ELF-1 (cell line): ENCODE data around the gene AZIN2.
"Not testable (repeated sequence)": the region's sequence is repeated elsewhere in the genome, so short reads cannot be mapped to it uniquely, and the experiment has no call there.

Experiments
- DNase-seq: peaks from one replicate; pipeline ENCODE4 v3.0.0-alpha.2; 2016; ENCODE audit warnings: low read depth, low spot score

Gene AZIN2

DNA sequence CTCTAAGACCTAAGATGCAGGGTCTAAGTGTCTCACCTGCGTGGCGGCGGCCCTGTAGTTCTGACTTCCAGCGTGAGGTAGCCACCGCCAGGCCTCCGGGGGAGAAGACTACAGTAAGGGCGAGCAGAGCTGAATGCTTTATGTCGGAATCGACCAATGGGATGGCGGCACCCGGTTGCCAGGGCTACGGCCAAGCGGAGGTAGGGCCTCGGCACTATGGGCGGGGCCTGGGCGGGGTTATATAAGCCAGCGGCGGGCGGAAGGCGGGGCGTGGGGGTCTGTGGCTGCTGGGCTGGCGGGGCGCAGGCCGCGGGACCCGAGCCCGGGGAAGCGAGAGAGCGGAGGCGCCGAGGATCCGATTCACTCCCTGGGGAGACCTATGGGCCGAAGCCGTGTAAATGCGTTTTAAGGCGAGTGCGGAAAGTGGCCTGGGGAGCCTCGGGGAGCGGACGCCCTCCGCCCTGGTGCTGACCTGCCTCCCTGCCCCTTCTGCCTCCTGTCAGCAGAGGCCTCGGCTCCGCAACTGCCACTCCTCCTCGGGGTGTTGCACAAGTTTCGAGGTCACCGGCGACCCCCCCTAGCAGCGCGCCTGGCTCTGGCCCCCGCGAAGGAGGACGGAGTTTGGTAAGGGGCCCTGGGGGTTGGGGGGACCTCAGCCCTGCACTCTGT lies at the start of gene AZIN2:
Gene AZIN2, plus strand, starts transcription at position 269 of the 669 bp plus-strand sequence. CDS start 1,097 bp downstream, outside the sequence.
- peak; percentile 95 for DNase-seq

DNA sequence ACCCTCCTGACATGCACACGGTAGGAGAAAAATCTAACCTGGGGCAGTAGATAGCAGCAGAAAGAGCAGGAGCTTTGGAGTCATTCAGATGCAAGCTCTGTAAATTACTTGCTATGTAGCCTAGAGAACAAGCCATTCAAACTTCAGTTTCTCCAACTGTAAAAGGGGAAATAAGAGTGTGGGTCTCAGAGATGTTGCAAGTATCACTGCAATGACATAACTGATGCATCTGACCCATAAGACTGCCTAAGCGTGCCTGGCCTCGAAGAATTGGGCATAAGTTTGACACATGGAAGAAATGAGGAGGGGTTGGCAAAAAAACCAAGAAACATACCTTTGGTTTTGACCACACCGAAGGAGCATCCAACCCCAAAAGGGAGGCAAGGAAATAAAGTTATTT lies 49.4 kb upstream of the AZIN2 start:
- DNase-seq = no peak

DNA sequence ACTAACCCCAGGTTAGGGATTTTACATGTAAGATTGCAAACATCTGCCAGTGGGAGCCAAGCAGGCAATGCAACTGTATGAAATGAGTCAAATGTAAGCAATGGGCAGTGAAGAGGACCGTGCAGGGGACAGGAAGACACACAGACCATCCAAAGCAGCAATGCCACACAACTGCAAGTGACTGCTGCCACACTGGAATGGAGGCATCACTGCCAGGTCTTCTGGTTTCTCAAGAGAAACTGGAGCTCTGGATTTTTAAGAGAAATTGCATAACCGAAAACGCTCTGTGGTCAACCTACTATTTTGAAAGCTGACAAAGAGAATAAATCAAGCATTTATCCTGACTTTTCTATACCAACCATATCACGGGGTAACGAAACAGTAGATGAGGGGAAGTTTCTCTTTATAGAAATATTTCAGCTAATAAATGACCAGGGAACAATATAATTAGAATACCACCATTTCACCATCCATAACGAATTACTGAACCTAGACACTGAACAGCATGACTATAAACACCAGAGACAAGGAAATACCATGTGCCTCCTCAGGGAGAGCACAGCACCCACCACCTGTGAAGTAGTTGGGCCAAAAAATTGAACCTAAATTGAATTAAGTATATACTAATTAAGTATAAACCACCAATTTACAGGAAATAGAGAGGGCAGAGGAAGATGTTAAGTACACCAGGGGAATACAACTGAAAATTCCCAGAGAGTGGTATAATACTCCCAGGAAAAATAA lies 48.7 kb upstream of the AZIN2 start:
- DNase-seq = no peak

DNA sequence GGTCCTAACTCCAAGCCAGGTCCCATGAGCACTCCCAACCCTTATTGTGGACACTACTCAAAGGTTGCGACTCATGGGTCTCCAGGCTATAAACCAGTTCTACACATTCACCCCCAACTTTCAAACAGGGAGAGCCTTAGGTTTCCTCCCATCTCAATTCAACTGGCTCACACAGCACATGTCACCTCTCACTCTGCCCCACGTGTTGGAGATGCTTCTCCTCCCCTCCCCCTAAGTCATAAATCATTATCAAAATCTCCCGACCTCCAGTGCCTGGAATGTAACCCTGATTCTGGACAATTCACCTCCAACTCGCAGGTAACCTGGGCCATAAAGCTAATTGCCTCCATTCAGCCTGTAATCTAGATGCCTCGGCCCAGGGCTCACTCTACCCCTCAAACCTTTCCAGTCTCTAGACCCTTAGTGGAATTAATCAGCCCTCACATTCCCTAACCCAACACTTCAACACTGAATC lies 44.9 kb upstream of the AZIN2 start:
- DNase-seq = peak; percentile 73

DNA sequence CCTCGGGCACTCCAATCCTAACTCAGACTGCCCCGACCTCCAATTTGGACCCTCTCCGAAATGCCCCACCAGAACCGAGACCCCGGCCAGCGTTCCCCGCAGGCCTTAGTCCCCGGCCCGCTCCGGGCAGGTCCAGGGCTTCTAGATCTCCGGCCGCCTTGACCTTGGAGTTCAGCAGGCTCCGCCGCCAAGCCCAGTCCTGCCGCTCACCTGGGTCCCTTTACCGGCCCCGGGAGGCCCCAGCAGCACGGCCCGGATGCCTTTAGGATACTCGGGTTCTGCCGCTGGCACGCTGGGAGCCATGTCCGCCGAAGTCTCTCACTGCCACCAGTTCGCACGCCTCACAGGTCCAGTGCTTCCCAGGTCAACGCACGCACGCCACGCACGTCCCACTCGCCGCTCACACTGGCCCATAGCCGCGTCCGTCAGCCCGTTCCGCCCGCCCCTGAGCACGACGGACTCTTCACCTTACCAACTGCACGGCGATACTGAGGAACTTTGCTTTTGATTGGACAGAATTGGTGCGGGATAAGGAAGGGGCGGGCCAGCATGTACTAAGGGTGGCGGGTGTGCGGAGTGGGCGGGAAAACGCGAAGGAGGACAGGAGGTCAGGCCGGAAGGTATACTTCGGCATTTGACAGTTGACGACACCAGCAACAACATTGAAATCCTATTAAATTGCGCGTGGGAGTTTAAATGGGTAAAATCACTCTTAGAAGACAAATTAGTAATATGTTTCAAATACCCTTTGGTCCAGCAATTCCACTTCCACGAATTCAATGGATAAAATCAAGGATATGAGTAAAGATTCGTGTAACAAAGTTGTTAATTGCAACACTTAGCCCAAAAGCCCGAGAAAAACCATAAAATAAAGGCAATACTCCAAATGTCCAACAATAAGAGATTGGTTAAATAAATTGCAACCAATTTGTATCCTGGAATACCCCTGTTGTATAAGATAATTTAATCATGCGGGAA lies 44.1 kb upstream of the AZIN2 start, which contains the start of gene AK2:
Gene AK2, minus strand, starts transcription at position 358 of the 978 bp plus-strand sequence. Its CDS starts 55 bp downstream, at position 303.
- peak; percentile 98 for DNase-seq

DNA sequence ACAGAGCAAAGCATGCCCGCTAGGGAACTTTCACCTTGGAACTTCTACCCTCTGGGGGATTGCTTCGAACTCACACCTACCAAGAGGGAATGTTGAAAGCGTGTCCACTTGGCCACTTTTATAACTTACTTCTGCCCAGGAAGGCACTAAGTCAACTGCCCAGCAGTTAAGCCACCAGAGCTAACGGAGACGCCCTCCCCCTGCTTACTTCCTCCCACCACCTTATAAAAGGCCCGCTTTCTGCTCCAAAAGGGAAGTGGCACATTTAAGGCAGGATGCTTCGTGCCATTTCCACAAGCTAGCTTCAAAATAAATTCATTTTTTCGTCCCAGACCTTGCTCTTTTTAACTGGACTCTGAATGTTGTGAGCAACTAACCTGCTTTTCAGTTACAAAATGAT lies 41.1 kb upstream of the AZIN2 start:
- DNase-seq = no peak

DNA sequence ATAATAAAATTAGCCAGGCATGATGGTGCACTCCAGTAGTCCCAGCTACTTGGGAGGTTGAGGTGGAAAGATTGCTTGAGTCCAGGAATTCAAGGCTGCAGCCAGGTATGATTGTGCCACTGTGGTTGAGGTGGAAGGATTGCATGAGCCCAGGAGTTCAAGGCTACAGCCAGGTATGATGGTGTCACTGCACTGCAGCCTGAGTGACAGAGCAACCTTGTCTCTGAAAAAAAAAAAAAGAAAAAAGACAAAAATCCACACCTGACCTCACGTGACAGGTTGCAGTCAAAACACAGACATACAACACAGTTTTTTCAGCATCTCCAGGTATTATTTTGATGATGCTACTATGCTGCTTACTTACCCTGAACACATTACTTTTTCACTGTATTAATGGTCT lies 39.9 kb upstream of the AZIN2 start:
- no peak for DNase-seq

DNA sequence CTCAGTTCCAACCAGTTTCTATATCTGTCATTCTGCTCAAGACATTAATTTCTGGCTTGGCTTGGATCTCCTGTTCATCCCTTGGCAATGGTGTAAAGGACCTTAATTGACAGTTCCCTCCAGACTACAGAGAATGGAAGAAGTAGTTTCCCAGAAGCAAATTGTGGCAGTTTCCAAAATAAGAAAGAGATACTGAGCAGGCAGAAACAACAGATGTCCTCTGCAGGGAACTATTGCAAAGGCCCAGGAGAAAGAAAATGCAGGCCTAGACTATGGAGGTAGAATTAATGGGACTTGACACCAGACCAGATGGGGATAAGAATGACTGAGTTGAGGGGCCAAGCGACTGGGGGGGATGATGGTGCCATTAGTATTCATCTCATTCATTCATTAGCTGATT lies 38.1 kb upstream of the AZIN2 start:
- no peak for DNase-seq

DNA sequence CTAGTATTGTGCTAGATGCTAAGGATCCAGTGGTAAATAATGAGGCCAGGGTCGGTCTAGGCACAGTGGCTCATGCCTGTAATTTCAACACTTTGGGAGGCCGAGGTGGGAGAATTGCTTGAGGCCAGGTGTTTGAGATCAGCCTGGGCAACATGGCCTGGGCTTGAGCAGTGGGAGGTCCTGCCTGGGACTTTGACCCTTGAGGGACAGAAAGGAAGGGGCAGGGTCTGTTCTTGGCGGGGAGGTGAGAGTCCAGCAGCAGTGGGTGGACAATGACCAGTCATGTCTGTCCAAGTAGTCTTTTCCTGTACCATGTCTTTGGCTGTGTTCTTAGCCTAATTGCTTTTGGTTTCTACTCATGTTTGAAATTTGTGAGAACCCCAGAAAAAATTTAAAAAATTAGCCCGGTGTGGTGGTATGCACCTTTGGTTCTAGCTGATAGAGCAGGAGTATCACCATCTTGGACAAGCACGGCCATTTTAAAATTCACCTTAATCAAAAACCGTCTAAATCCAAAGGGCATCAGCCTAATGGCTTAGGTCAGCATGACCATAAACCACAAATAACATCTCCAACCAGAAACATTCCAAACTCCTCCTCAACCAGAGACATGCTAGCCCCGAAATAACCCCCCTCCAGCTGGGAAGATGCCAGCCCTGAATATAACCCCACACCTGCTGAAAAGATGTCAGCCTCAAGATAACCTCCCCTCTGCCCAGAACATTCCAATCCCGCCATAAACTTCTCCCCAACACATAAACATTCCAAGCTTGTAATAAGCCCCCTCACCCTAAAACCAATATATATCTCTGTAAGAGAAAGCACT lies 37.5 kb upstream of the AZIN2 start:
- DNase-seq = peak; percentile 47

DNA sequence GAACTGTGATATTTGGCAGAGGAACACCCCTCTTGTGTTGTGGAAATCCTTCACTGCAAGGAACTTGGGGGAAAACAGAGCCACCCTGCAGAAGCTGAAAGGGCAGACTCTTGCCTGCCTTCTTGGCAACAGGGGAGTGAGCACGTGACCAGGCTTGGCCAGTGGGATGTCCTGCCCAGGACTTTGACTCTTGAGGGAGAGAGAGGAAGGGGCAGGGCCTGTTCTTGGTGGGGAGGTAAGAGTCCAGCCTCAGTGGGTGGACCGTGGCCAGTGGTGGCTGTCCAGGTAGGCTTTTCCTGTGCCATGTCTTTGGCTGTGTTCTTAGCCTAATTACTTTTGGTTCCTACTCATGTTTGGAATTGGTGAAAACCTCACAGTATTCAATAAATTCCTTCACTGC lies 35.7 kb upstream of the AZIN2 start:
- no peak for DNase-seq

DNA sequence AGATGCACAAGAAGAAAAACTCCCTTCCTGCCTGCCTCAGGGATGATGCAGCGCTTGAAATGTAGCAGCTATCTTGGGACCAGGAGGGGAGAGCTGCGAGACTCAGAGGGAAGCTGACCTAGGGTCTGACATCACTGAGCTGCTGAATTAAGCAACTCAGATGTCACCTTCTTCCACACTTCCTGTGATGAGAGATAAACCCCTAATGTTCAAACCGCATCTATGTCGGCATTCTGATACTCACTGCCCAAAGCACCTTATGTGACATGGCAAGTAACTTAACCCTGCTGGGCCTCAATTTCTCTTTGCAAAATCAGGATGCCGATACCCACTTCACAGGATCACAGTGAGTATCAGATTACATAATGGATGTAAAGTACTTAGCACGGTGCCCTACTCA lies 35.1 kb upstream of the AZIN2 start:
- DNase-seq = no peak

DNA sequence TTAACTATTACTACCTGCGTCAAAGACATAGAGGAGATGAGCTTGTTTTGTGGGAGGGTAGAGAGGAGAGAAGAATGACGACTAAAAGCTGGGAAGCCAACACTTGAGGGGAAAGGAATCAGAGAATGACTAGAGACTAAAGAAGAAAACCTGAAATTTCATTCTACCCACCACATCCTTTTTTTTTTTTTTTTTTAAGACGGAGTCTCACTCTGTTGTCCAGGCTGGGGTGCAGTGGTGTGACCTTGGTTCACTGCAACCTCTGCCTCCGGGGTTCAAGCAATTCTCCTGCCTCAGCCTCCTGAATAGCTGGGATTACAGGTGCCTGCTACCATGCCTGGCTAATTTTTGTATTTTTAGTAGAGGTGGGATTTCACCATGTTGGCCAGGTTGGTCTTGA lies 34.7 kb upstream of the AZIN2 start:
- not testable (repeated sequence) for DNase-seq

DNA sequence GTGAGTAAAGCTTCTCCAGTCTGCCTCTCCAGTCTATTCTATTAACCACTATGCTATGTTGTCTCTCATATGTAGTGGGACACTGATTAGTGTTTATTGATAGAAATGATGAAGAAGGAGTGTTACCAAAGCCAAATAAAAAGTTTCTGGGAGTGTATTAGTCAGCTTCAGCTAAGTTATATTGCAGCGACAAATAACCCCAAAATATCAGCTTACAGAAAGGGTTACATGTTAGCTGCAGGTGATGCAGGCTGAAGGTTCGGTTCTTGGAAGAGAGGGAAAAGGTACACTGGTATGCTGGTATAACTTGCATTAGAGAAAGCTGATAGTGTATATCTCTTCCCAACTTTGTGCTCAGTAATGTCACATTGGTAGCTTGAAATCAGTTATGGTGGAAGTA lies 33.7 kb upstream of the AZIN2 start:
- DNase-seq = no peak

DNA sequence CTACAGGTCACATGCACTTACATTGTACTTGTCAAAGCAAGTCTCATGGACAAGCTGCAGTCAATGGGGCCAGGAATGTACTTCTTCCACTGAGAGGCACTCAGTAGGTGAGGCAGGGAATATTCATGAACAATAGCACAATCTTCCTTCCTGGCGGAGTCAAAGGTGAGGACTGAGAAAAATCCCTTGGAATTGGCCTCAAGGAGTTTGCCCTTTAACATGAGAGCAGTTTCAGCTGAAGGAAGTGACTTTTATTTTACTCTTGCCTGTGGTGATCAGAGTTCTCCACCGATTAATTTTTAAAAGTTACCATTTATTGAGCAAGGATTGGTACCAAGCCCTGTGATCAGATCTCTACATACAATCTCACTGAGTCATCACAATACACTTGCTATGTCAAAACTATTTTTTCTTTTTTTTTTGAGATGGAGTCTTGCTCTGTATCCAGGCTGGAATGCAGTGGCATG lies 33.1 kb upstream of the AZIN2 start:
- DNase-seq = no peak

DNA sequence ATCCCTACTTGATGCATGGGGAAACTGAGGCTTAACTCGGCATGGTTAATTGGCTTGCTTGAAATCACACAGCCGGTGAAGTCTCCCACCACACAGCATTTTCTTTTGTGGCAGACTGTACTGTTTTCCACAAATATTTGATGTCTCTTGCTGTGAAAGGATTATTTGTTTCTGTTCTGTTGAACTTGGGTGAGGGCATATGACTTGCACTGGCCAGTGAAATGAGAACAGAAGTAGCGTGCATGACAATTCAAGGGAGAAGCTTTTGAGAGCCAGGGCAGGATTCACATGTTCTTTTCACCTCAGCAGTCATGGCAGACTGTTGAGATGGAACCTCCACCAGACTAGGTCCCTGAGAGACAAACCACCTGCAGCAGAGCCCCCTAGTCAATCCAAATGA lies 32.5 kb upstream of the AZIN2 start:
- no peak for DNase-seq

DNA sequence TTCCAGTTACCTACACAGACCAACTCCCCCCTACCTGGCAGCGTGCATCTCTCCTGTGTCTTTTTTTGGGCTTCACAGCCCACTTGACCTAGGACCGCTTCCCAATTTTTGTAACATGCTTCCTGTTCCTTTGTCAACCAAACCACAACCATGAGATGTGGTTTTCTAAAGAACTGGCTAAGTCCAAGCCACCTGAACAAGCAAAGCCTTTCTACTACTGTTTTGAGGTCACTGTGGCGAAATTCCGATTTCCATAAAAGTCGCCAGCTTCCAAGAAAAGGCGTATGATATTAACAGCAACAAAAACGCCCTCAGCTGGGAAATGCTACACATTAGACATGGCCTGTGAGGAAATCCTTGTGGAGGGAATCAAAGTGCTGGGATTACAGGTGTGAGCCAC lies 31.6 kb upstream of the AZIN2 start:
- no peak for DNase-seq

DNA sequence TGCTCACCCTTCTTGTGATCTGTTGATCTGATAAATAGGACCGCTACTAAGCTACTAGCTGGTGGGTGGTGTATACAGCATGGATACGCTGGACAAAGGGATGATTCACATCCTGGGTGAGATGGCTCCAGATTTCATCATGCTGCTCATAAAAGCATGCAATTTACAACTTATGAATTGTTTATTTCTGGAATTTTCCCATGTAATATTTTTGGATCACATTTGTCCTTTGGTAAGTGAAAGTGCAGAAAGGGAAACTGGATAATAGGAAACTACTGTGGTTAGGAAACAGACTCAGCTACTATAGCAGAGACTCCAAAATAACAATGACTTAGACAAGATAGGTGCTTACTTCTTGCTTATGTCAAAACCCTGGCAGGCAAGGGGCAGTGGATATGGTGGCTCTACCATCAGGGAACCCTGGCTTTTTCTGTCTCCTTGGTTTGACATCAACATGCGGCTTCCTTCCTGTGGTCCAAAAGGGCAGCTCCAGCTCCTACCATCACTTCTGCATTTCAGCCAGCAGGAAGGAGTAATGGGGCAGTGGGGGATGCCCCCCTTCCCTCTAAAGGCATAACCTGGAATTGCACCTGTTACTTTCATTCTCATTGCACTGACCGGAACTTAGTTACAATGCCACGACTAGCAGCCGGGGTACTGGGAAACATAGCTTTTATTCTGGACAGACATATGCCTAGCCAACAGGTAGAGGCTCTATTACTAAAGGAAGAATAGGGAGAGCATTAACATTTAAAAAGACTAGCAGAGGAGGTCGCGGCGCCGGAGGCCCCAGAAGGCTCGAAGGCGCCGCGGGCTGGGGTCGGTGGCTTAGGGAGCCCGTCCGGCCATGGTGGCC lies 30.5 kb upstream of the AZIN2 start:
- DNase-seq = peak; percentile 47

DNA sequence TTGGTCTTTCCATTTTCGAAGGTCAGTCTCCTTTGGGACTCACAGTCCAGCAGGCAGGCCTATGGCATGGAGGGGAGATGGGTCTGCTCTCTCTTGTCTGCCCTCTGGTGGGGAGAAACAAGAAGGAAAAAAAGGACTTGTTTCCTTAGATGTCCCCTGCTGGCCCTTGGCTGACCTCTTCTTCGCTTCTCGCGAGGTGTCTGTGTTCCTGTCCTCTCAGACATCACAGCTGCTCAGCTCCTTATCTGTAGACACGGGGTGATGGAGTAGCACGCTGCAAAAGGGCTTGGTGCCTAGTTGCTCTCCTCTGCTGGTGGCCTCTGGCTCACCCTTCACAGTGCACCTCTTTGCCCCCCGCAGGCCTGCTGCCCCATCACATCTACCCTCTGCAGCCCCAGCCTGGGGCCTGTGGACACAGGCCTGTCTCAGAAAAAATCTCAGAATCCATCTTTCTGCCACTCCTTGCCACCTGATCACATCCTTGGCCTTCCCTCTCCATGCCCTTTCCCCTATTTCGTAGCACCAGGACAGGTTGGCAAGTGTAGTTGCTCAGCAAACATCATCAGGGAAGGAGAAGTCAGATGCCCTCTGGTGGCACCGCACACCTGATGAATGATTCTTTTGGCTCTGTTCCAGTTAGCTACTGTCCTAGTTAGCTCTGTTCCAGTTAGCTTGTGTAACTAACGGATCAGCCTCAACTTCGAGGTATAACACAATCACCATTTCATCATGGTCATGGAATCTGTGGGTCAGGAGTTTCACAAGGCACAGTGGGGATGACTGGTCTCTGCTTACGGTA lies 25.5 kb upstream of the AZIN2 start:
- DNase-seq = peak; percentile 86

DNA sequence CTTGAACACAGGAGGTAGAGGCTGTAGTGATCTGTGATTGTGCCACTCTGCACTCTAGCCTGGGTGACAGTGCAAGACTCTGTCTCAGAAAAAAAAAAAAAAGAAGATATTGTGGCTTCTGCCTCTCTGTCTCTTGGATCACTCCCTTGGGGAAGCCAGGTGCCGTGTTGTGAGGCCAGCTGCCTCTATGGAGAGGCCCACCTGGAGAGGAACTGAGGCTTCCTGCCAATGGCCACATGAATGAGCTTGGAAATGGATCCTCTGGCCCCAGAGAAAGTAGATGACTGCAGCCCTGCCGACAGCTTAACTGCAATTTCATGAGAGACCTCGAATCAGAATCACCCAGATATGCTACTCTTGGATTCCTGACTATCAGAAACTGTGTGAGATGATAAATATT lies 24.5 kb upstream of the AZIN2 start:
- DNase-seq = no peak
